ENCODE measurements around the gene DNM3.

DNA sequence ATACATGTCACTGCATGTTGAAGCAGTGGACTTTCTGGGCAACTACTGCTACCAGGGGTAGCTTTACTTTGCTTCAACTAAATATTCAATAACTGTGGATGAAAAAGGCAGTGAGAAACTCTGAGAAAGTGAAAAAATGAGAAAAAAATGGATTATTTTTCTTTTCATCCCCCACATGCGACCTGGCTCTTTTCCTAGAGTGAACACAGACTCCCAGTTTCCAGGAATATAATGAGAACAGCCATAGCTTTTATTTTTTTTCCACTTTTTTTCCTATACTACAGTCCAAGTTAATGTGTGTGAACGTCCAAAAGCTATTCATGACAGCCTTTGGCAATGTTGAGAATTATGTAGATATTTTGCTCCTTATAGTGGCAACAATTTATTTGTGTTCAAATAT is 230.4 kb downstream of the DNM3 start:
- TF ChIP-seq SMARCA5 (IDR thresholded peaks at IDR 0.05) (no peak), JUND (IDR thresholded peaks at IDR 0.05; ENCODE audit: low read depth, low read length) (no peak), EZH2 (IDR thresholded peaks at IDR 0.05; ENCODE audit: borderline replicate concordance, control insufficient read depth, low read depth, low read length) (no peak), STAT3 (IDR thresholded peaks at IDR 0.05; ENCODE audit: low read depth, low read length) (no peak), SUZ12 (IDR thresholded peaks at IDR 0.05; ENCODE audit: unreplicated experiment) (no peak), ASH2L (IDR thresholded peaks at IDR 0.05; ENCODE audit: borderline replicate concordance, low read depth) (no peak), SIN3A (IDR thresholded peaks at IDR 0.05; ENCODE audit: low read depth, low read length) (no peak), NR2C1 (IDR thresholded peaks at IDR 0.05) (no peak), ESRRA (IDR thresholded peaks at IDR 0.05; ENCODE audit: low read length) (no peak), MXI1 (IDR thresholded peaks at IDR 0.05; ENCODE audit: low read depth, low read length) (no peak), ZNF207 (IDR thresholded peaks at IDR 0.05; ENCODE audit: borderline replicate concordance) (no peak)
- TF ChIP-seq, protein P1, sequence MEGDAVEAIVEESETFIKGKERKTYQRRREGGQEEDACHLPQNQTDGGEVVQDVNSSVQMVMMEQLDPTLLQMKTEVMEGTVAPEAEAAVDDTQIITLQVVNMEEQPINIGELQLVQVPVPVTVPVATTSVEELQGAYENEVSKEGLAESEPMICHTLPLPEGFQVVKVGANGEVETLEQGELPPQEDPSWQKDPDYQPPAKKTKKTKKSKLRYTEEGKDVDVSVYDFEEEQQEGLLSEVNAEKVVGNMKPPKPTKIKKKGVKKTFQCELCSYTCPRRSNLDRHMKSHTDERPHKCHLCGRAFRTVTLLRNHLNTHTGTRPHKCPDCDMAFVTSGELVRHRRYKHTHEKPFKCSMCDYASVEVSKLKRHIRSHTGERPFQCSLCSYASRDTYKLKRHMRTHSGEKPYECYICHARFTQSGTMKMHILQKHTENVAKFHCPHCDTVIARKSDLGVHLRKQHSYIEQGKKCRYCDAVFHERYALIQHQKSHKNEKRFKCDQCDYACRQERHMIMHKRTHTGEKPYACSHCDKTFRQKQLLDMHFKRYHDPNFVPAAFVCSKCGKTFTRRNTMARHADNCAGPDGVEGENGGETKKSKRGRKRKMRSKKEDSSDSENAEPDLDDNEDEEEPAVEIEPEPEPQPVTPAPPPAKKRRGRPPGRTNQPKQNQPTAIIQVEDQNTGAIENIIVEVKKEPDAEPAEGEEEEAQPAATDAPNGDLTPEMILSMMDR (IDR thresholded peaks at IDR 0.05 in 2 of 3, conservative IDR thresholded peaks at IDR 0.05 in 1 of 3; ENCODE audit: control insufficient read depth in 2 of 3, extremely low read depth in 1 of 3, insufficient read depth in 1 of 3, low read depth in 3 of 3, low read length in 3 of 3): no peak
- TF ChIP-seq, protein P2, sequence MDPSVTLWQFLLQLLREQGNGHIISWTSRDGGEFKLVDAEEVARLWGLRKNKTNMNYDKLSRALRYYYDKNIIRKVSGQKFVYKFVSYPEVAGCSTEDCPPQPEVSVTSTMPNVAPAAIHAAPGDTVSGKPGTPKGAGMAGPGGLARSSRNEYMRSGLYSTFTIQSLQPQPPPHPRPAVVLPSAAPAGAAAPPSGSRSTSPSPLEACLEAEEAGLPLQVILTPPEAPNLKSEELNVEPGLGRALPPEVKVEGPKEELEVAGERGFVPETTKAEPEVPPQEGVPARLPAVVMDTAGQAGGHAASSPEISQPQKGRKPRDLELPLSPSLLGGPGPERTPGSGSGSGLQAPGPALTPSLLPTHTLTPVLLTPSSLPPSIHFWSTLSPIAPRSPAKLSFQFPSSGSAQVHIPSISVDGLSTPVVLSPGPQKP (IDR thresholded peaks at IDR 0.05; ENCODE audit: low read depth, low read length): no peak
- TF ChIP-seq, protein P3, sequence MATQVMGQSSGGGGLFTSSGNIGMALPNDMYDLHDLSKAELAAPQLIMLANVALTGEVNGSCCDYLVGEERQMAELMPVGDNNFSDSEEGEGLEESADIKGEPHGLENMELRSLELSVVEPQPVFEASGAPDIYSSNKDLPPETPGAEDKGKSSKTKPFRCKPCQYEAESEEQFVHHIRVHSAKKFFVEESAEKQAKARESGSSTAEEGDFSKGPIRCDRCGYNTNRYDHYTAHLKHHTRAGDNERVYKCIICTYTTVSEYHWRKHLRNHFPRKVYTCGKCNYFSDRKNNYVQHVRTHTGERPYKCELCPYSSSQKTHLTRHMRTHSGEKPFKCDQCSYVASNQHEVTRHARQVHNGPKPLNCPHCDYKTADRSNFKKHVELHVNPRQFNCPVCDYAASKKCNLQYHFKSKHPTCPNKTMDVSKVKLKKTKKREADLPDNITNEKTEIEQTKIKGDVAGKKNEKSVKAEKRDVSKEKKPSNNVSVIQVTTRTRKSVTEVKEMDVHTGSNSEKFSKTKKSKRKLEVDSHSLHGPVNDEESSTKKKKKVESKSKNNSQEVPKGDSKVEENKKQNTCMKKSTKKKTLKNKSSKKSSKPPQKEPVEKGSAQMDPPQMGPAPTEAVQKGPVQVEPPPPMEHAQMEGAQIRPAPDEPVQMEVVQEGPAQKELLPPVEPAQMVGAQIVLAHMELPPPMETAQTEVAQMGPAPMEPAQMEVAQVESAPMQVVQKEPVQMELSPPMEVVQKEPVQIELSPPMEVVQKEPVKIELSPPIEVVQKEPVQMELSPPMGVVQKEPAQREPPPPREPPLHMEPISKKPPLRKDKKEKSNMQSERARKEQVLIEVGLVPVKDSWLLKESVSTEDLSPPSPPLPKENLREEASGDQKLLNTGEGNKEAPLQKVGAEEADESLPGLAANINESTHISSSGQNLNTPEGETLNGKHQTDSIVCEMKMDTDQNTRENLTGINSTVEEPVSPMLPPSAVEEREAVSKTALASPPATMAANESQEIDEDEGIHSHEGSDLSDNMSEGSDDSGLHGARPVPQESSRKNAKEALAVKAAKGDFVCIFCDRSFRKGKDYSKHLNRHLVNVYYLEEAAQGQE (IDR thresholded peaks at IDR 0.05; ENCODE audit: low read depth, low read length): no peak

Measured in GM12878 (cell line).